OCI-M2 (cell line): ENCODE measurements around the gene C17orf78.
"Not testable (repeated sequence)": the region's sequence is repeated elsewhere in the genome, so short reads cannot be mapped to it uniquely, and the experiment has no call there.

ENCODE experiments used
- DNase-seq: peaks from one replicate; lab custom pipeline; 2025; ENCODE audit not compliant: unreplicated experiment; lab: John Stamatoyannopoulos, UW

The C17orf78 gene

DNA sequence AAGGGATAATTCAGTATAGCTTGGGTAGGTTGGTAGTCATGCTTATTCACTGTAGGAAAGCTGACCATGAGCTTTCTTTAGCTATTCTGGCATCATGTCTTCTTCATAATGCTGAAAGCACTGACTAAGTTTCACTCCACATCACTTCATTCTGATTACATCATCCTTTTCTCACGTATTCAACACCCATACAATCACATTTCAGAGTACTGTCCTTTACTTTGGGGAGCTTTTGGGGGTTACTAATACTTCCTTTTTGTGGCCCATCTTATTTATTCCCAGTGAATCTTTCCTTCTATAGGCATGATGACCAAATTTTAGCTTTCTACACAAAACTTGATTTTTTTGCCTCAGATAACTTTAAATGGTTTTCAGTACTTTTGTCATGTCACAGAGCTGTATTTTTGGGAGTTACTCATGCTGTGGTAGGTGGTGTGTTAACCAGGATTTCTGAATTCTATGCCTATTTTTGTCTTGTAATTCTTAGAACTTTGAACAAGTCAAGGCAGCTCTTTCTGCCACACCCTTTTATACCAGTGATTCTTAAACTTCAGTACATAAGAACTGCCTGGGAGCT is 54.4 kb downstream of the C17orf78 start:
- DNase-seq: no peak

DNA sequence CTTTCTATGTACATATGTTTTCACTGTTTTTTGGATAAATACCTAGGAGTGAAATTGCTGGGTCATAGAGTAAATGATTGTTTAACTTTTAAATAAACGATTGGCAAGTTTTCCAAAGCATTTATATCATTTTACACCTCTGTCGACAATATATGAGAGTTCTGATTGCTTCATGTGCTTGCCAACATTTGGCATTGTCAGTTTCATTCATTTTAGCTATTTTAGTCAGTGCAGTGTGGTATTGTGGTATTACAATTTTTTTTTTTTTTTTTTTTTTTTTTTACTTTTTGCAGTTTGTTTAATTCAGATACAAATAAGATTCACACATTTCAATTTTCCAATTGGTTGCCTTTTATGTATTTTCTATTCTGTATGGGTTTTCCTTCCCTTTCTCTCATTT is 56.9 kb downstream of the C17orf78 start:
- DNase-seq: no peak

DNA sequence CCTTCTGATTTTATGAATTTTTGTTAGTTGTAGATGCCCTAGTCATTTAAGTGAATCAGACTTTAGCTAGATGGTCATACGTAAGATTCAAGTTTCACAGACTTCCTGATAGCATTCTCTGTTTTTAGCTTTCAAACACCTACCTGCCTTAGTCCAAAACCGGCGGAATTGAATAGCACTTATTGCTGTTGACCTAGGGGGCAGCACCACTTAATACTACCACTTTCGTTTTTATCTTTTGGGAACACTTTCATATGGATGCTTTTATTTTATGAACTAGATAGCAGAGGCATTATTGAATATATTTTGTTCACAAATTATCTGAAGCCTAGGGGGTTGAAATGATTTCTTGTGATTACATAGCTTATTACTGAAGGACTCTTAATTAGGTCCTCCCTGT is 62.4 kb downstream of the C17orf78 start:
- no peak for DNase-seq

DNA sequence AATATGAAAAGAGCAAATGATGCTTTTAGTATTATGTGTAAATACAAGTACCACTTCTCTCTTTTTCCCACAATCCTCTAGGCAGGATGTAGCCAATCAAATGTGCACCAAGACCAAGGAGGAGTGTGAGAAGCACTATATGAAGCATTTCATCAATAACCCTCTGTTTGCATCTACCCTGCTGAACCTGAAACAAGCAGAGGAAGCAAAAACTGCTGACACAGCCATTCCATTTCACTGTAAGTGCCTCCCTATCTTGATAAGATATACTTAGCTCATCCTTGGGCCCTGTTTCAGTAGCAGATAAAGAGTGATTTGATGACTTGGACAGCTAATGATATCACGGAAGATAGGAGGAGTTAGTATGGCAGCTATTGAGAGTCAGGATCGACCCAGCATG is 64.6 kb downstream of the C17orf78 start:
- DNase-seq: no peak

DNA sequence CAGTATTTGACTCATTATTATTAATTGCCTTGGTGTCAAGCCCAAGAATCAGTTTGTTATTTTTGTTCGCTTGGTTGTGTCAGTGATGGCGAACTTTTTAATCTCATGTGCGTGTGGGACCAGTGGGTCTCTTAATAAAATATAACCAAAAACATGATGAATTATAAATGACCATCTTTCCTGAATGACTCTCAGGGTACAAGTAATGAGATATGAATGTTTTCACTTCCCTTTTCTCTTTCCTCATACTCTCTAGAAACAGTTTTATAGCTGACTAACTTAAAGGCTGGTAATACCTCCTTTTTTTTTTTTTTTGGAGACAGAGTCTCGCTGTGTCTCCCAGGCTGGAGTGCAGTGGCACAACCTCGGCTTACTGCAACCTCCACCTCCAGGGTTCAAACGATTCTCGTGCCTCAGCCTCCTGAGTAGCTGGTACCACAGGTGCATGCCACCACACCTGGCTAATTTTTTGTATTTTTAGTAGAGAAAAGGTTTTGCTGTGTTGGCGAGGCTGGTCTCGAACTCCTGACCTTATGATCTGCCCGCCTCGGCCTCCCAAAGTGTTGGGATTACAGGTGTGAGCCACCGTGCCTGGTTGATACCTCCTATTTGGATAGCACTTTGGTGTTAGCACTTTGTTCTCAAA is 65.7 kb downstream of the C17orf78 start:
- not testable (repeated sequence) for DNase-seq
